Colonic mucosa (tissue), 4 donors: ENCODE results near the gene OR2T29. TPM values are rescaled to one million over a fixed set of nuclear protein-coding genes. Genes with fewer than 3 reads are reported as not detected.
"Not testable (repeated sequence)": the region's sequence is repeated elsewhere in the genome, so short reads cannot be mapped to it uniquely, and the experiment has no call there.

Source experiments
- DNase-seq: peaks from one replicate; pipeline ENCODE4 v3.0.0-alpha.2; 2020
- H3K27ac ChIP-seq: fragments of 200-600 bp; one replicate; pipeline ENCODE4 v1.8.0; 2021
- H3K27me3 ChIP-seq: fragments of 200-600 bp; one replicate; pipeline ENCODE4 v1.8.0; 2021
- H3K36me3 ChIP-seq: fragments of 200-600 bp; one replicate; pipeline ENCODE4 v1.8.0; 2021
- H3K4me1 ChIP-seq: fragments of 200-600 bp; one replicate; pipeline ENCODE4 v1.8.0; 2021; ENCODE audit warnings: mild to moderate bottlenecking
- H3K4me3 ChIP-seq: fragments of 200-600 bp; one replicate; pipeline ENCODE4 v1.8.0; 2021
- H3K9ac ChIP-seq, 2 donors: one replicate each; pipeline ENCODE4 v1.7.0; 2013; ENCODE audit warnings: control low read depth in 2 of 2, low read depth in 2 of 2, low read length in 2 of 2
- H3K9me3 ChIP-seq: fragments of 200-600 bp; one replicate; pipeline ENCODE4 v1.8.0; 2021
- CTCF ChIP-seq: fragments of 200-600 bp; IDR thresholded peaks from one replicate; pipeline ENCODE4 v1.8.0; 2022; ENCODE audit warnings: antibody characterized with exemption, mild to moderate bottlenecking
- intact Hi-C: fragments of 100-400 bp; cut with DNase I; formaldehyde crosslinking; loops from one replicate; pipeline ENCODE4 v1.14.1; 2022
- total RNA-seq, 2 donors: library from RNA; stranded (reverse); fragmentation: NEBNext Ultra II Directional in 1 of 2; extraction: Animal tissue kit (Norgen Biotek cat#: 25700) in 1 of 2; gene quantifications; one replicate each; pipeline ENCODE4 v1.2.1, GENCODE V29; 2021
- donor health status: healthy.
- donor health status: DM: no; HTN: no; CAD: no.
- donor health status: DM: no; HTN: no; CAD: no.

Gene OR2T29
- total RNA-seq, 2 donors from 2014 or later, result not detected

GRCh38 chr1:248521856-248522255 is 40.7 kb downstream of the OR2T29 start:
- intact Hi-C loops, result no loop called here
- TF ChIP-seq CTCF, result no peak
- H3K9me3 ChIP-seq, result no peaks in the 10 kb centered on the region
- DNase-seq, result no peak
- H3K4me1 ChIP-seq, result no peaks in the 10 kb centered on the region
- no peak overlapping the region for H3K4me3 ChIP-seq
- H3K27me3 ChIP-seq, result no peaks in the 10 kb centered on the region
- H3K27ac ChIP-seq, result no peak overlapping the region
- H3K9ac ChIP-seq, result no peak overlapping the region
- no peaks in the 10 kb centered on the region for H3K36me3 ChIP-seq

GRCh38 chr1:248510217-248510616 is 52.4 kb downstream of the OR2T29 start:
- H3K9me3 ChIP-seq, H3K27me3 ChIP-seq, intact Hi-C loops, H3K4me3 ChIP-seq, H3K4me1 ChIP-seq, H3K27ac ChIP-seq, H3K9ac ChIP-seq, H3K36me3 ChIP-seq, DNase-seq: not testable (repeated sequence)

- H3K4me1 ChIP-seq, H3K27me3 ChIP-seq, H3K27ac ChIP-seq, intact Hi-C loops, H3K4me3 ChIP-seq, H3K9ac ChIP-seq, H3K9me3 ChIP-seq, H3K36me3 ChIP-seq, DNase-seq: not testable (repeated sequence)
Measured at GRCh38 chr1:248507773-248508172, 54.8 kb downstream of the OR2T29 start, which contains the start of gene OR2G6. Gene OR2G6 (plus strand): TSS chr1:248508073. CDS start chr1:248521647, 13,574 bp downstream.

Other genes with a start within 250 kb of the OR2T29 start
- gene OR2M7, start 238.2 kb downstream of the OR2T29 start, total RNA-seq, result not detected
- not detected for gene OR14C36, start 214.0 kb downstream of the OR2T29 start, total RNA-seq
- not detected for gene OR2T4, start 201.1 kb downstream of the OR2T29 start, total RNA-seq
- not detected for gene OR2T6, start 187.0 kb downstream of the OR2T29 start, total RNA-seq
- gene OR2T1, start 159.7 kb downstream of the OR2T29 start, total RNA-seq, result not detected
- not detected for gene OR2T2, start 117.1 kb downstream of the OR2T29 start, total RNA-seq
- gene OR2T3, start 89.4 kb downstream of the OR2T29 start, total RNA-seq, result not detected
- gene OR2T5, start 74.2 kb downstream of the OR2T29 start, total RNA-seq, result not detected
- not detected for gene OR2G6, start 54.7 kb downstream of the OR2T29 start, total RNA-seq
- gene OR2T34, start 12.0 kb upstream of the OR2T29 start, total RNA-seq, result not detected
- not detected for gene OR2T10, start 34.9 kb upstream of the OR2T29 start, total RNA-seq
- not detected for gene OR2T11, start 72.3 kb upstream of the OR2T29 start, total RNA-seq
- not detected for gene OR2T35, start 82.5 kb upstream of the OR2T29 start, total RNA-seq
- not detected for gene OR2T27, start 92.8 kb upstream of the OR2T29 start, total RNA-seq
- gene OR14I1, start 140.0 kb upstream of the OR2T29 start, total RNA-seq, result not detected
- 100 to 1,000 TPM in 1 of 2 donors, 10 to 100 TPM in 1; 40.8 to 310 TPM for gene LYPD8, start 193.0 kb upstream of the OR2T29 start, total RNA-seq